GM21576 (cell line): ENCODE measurements around the gene TMSB4X.
"Not testable (repeated sequence)": the region's sequence is repeated elsewhere in the genome, so short reads cannot be mapped to it uniquely, and the experiment has no call there.

Source experiments
- ATAC-seq: cut with Tn5 transposase; IDR thresholded peaks from one replicate; pipeline ENCODE4 v1.9.1; 2021; ENCODE audit warnings: mild to moderate bottlenecking, moderate library complexity; ENCODE audit not compliant: unreplicated experiment

The TMSB4X gene

GRCh38 chrX:12954981-12955380 is 19.9 kb upstream of the TMSB4X start:
- ATAC-seq = no peak

GRCh38 chrX:12955882-12956703 is 18.8 kb upstream of the TMSB4X start:
- ATAC-seq = peak; percentile 36

GRCh38 chrX:12956704-12957534 is 18.0 kb upstream of the TMSB4X start:
- peak; percentile 78 for ATAC-seq

- ATAC-seq = no peak
Observed at GRCh38 chrX:12958059-12958458, 16.9 kb upstream of the TMSB4X start.

GRCh38 chrX:12958461-12958860 is 16.4 kb upstream of the TMSB4X start:
- no peak for ATAC-seq

- ATAC-seq = no peak
Observed at GRCh38 chrX:12961196-12961718, 13.7 kb upstream of the TMSB4X start.

GRCh38 chrX:12962041-12962504 is 12.8 kb upstream of the TMSB4X start:
- peak; percentile 57 for ATAC-seq

GRCh38 chrX:12963210-12963850 is 11.6 kb upstream of the TMSB4X start:
- not testable (repeated sequence) for ATAC-seq

GRCh38 chrX:12965131-12965940 is 9.6 kb upstream of the TMSB4X start:
- no peak for ATAC-seq

GRCh38 chrX:12966151-12966550 is 8.8 kb upstream of the TMSB4X start:
- no peak for ATAC-seq

- no peak for ATAC-seq
Observed at GRCh38 chrX:12967711-12968465, 7.0 kb upstream of the TMSB4X start.

- no peak for ATAC-seq
Observed at GRCh38 chrX:12970691-12971202, 4.2 kb upstream of the TMSB4X start.

GRCh38 chrX:12971282-12972003 is 3.5 kb upstream of the TMSB4X start:
- no peak for ATAC-seq

GRCh38 chrX:12972243-12972642 is 2.7 kb upstream of the TMSB4X start:
- no peak for ATAC-seq

GRCh38 chrX:12972878-12973560 is 1.9 kb upstream of the TMSB4X start:
- ATAC-seq = no peak

GRCh38 chrX:12973561-12974304 is 1.2 kb upstream of the TMSB4X start:
- no peak for ATAC-seq

- ATAC-seq = no peak
Observed at GRCh38 chrX:12974305-12974795, 560 bp upstream of the TMSB4X start.
